GM21717 (cell line): ENCODE results near the gene MYBPHL.
A peak's percentile ranks its signal among the peaks of the same experiment; 100 is the strongest.
"Not testable (repeated sequence)": the region's sequence is repeated elsewhere in the genome, so short reads cannot be mapped to it uniquely, and the experiment has no call there.

Source experiments
- ATAC-seq: cut with Tn5 transposase; IDR thresholded peaks from one replicate; pipeline ENCODE4 v1.9.1; 2021; ENCODE audit warnings: mild to moderate bottlenecking, moderate library complexity; ENCODE audit not compliant: unreplicated experiment

The MYBPHL gene

DNA sequence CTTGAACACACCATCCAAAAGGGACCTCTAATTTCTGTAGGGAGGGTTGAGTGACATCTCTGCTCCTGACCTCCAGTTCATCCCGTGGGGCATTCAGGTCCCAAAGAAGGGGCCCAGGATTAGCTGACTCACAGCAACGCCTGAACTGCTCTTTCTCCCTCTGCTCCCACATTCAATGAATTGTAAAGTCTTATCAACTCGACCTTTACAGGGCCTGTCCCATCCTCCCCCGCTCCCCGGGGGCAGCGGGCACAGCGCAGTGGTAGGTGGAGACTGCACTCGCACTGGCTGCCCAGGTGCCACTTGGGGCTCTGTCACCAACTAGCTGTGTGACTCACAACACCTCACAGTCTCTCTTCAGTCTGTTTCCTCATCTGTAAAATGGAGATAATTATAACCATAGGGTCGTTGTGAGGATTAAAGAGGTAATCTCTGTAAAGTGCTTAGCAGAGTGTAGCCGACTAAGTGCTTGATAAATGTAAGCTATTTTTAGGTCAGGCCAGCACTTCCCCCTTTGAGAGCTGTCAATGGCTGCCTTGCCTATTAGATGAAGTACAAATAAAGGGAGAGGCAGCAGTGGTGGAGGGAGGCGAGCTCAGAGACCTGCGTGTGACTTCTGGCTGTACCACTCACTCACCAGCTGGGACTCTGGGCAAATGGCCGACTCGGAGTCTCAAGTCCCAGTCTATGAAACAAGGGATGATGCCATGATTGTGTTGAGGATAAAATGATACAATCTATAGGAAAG lies 637 bp upstream of the MYBPHL start:
- ATAC-seq = no peak

DNA sequence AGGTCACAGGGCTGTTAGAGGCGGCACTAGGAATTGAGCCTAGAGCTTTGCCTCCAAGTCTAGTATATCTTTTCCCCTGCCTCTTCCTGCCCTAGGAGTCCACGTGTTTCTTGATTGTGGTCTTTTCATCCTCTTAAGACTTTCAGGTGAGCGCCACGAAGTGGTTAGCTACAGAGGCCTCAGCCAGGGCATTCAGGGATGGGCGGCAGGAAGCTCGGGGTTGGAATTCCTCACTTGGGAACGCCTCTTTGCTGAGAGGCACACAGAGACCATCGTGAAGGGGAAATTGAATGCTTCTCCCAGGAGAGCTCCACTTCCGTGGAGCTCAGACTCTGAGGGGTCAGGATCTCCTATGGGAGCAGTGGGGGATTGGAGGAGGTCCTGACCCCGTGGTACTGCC lies 820 bp downstream of the MYBPHL start:
- ATAC-seq = not testable (repeated sequence)

DNA sequence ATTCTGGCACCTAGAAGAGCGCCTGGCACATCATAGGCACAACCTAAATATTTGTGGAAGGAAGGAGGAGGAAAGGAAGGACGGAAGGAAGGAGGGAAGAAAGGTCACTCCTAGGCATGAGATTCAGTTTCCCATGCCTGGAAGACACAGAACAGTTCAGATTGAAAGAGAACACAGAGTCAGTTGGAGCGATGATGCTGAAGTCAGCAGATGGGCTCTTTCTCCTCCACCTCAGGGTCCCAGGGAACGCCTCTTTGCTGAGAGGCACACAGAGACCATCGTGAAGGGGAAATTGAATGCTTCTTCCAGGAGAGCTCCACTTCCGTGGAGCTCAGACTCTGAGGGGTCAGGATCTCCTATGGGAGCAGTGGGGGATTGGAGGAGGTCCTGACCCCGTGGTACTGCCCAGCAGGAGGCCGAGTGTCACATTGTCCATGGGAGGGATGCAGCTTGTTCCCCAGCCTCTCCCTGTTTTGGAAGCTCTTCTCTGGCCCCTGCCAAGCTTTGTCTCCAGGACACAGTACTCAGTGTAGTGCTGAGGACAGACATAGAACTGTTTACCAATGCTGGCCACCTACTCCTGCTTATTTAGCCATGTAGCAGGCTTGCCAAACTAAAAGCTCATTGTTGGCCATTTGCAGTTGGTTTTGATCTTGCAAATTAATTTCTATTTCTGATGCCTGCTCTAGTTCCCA lies 2.4 kb downstream of the MYBPHL start:
- no peak for ATAC-seq

DNA sequence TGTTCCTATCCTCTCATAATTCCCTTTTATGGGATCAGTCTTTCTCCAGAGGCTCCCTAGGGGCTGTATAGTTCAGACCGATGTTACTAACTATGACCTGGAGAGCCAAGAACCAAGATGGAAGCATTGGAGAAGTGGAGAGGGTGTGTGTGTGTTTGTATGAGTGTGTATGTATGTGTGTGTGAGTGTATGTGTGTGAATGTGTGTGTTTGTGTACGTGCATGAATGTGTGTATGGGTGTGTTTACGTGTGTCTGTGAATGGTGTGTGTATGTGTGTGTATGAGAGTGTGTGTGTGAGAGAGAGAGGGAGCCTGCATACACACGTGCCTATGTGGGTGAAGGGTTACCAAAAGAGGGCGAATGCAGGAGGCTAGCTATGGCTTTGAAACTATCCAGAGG lies 4.9 kb downstream of the MYBPHL start:
- ATAC-seq = no peak

- ATAC-seq = no peak
These were observed 6.1 kb downstream of the MYBPHL start for GRCh38 chr1:109300650-109301151.

- no peak for ATAC-seq
These were observed 7.1 kb downstream of the MYBPHL start for GRCh38 chr1:109299558-109300343.

- no peak for ATAC-seq
These were observed 7.9 kb downstream of the MYBPHL start for GRCh38 chr1:109298666-109299557.

GRCh38 chr1:109296782-109297181 lies 10.0 kb downstream of the MYBPHL start:
- ATAC-seq = no peak

GRCh38 chr1:109295712-109296415 lies 10.9 kb downstream of the MYBPHL start:
- ATAC-seq = no peak

GRCh38 chr1:109294481-109294880 lies 12.3 kb downstream of the MYBPHL start:
- ATAC-seq = no peak

GRCh38 chr1:109293026-109293425 lies 13.8 kb downstream of the MYBPHL start:
- ATAC-seq = no peak

DNA sequence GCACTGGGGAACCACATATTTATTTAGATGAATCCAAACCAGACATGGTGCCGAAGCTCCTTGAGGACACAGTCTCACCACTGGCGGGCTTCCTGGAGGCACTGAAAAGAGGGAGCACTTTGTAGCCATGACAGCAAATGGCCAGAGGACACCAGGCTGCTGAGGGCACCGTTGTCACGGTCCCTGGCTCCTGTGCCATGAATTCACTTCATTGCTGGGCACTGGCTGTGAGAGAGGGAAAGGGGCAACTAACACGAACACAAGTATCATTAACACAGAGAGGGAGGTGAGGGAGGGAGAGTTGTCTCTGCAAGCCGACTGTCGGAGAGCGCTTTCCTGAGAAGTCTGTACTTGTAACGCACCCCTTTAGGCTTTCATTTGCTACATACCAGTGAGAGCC lies 14.4 kb downstream of the MYBPHL start:
- ATAC-seq = no peak

GRCh38 chr1:109290998-109291397 lies 15.8 kb downstream of the MYBPHL start:
- no peak for ATAC-seq

- no peak for ATAC-seq
These were observed 16.7 kb downstream of the MYBPHL start for GRCh38 chr1:109290137-109290536.

- not testable (repeated sequence) for ATAC-seq
These were observed 20.0 kb downstream of the MYBPHL start for GRCh38 chr1:109286762-109287161.

- peak; percentile 33 for ATAC-seq
These were observed 22.8 kb downstream of the MYBPHL start for GRCh38 chr1:109283748-109284600.

GRCh38 chr1:109282952-109283747 lies 23.7 kb downstream of the MYBPHL start, which contains the start of gene PSRC1:
PSRC1 (minus strand) TSS chr1:109283145.
- ATAC-seq = peak; percentile 90

DNA sequence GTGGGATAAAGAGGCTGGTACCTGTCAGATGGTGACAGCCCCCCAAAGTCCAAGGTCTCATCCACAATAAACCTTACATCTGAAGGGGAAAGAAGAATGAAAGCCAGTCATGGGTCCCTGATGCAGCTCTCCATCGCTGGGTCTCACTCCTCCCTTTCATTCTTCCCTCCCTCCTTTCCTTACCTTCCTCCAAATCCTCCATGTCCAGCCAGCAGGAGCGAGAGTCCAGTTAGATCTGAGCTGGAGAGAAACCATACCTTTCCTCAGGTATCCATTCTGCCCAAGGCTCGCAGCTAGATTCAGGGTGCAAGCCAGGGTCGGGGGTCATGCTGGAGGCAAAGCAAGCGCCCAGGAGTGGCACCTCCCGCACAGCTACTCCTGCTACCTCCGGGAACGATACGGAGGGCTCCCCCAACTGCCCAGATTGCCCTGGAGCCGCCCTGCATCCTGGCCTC lies 24.3 kb downstream of the MYBPHL start:
- ATAC-seq = no peak
